HG02938 (cell line): ENCODE measurements around the gene LIN28A.
A peak's percentile ranks its signal among the peaks of the same experiment; 100 is the strongest.

Experiments used
- ATAC-seq: cut with Tn5 transposase; IDR thresholded peaks from one replicate; pipeline ENCODE4 v1.9.1; 2021; ENCODE audit warnings: mild to moderate bottlenecking, moderate library complexity; ENCODE audit not compliant: unreplicated experiment

The LIN28A gene

DNA sequence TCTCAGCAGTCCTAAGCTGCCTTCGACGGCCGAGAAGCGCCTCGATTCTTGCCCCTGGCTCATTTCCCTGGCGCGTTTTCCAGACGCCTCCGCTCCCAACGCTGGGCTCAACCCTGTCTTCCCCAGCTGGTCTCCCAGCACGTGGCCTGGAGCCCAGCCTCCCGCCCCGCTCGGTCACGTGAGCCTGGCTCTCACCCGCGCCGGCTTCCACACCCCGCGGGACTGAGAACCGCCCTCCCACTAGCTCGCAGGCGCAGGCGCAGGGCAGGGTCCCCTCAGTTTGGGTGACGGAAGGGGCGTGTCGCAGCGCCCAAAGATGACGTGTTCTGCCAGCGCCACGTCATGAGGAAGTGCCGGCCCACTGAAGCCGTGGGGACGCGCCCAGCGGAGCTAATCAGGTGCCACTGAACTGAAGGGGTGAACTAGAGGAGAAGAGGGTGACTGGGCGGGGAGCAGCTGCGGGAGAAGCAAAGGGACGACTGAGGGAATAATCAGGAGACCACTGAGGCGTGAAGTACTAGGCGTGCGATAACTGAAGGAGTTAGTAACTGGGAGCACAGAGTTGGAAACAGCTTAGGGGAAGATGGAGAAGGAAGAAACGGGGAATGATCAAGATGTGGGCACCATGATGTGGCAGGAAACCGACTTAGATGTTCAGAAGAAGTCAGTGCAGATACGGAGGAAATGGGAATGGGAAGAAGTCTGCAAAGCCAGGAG, 21.5 kb downstream of the LIN28A start, which contains the start of gene DHDDS:
TSS of gene DHDDS (plus strand) at position 343 of the 717 bp plus-strand sequence. CDS start 625 bp downstream, outside the sequence.
- peak; percentile 94 for ATAC-seq

DNA sequence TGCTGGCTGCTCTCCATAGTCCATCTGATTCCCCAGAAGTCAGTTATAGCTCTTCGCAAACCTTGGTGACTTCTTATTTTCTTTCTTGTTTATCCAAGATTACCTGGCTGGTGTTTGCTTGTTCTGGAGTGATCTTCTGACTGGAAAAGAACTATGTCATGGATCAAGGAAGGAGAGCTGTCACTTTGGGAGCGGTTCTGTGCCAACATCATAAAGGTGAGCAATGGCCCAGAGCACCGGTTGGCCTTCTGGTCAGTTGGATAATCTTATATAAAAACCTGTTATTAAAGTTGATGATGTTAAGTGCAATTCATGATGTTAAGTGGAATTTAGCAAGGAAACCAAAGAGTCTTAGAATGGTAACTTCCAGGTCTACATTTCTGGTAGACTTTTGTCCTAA, 22.2 kb downstream of the LIN28A start:
- ATAC-seq: no peak

DNA sequence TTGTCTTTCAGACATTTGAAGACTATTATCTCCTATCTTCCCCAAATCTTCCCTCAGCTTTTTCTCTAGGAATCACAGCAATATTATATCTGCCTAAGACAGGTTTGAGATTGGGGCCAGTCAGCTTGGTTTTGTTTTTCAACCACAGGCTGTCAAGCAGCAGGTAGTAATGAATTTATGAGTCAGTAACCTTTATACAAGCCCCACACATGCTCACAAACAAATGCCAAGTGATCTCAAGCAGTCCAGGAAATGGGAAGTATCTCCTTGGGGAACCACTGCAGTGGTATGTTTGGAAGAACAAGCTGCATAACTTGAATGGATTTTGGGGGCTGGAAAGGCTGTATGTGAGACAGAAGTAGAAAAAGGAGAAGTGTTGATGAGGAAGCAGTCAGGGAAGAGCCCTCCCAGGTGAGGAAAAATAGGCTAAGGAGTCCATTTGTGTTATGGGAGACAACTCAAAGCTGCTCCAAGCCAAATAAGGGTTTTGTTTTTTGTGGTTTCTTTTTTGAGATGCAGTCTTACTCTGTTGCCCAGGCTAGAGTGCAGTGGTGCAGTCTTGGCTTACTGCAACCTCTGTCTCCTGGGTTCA, 23.6 kb downstream of the LIN28A start:
- ATAC-seq: no peak

DNA sequence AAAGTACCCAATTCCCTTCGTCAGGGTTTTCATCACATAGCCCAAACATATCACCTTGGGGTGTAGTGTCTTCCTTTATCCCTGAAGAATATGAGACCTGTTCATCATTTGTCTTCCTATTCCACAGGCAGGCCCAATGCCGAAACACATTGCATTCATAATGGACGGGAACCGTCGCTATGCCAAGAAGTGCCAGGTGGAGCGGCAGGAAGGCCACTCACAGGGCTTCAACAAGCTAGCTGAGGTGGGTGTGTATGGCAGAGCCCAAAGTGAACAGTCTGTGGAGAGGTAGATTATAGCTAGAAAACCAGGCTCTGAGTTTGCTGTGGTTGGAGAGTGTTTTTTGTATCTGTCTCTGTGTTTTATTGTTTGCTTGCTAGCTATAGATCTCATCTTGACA, 27.4 kb downstream of the LIN28A start:
- ATAC-seq: no peak

GRCh38 chr1:26440259-26440658, 29.6 kb downstream of the LIN28A start:
- no peak for ATAC-seq

- ATAC-seq: no peak
Observed at GRCh38 chr1:26449868-26450267, 39.3 kb downstream of the LIN28A start.

DNA sequence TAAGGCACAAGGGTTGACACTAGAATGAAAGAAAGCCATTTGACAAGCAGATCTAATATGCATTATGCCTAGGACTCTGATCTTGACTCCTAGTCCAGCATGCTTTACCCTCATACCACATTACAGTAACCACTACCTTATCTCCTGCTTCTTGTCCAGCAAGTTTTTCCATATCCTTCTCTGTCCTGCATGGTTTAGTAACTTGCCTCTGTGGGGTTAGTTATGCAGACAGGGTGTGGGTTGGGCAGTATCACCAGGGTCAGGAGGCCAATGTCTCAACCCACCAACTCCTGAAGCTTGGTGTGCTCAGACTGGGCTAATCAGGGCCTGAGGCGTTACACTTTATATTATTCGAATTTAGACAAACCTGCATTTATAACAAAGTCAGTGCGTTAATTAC, 40.3 kb downstream of the LIN28A start:
- no peak for ATAC-seq

DNA sequence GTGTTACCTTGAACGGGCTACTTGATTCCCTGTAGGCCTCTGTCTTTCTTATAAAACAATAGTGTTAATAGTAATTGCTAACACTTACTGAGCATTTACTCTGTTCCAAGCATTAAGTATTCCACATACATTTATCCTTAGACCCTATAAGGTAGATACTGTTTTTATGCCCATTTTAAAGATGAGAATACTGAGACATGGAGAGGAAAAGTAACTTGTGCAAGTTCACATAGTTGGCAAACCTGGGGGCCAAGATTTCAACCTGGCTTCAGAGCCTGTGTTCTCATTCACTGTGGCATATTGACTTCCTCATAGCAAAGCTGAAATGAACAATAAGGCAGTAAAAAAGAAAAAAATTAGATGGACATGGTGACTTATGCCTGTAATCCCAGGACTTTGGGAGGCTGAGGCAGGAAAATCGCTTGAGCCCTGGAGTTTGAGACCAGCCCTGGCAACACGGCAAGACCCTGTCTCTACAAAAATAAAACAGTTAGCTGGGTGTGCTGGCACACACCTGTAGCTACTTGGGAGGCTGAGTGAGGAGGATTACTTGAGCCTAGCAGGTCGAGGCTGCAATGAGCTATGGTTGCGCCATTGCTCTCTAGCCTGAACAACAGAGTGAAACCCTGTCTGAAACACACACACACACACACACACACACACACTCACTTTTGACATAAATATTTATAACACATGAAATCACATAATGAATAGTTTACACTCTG, 42.0 kb downstream of the LIN28A start:
- no peak for ATAC-seq

- no peak for ATAC-seq
Observed at GRCh38 chr1:26459148-26459547, 48.5 kb downstream of the LIN28A start.

GRCh38 chr1:26459573-26460031, 49.0 kb downstream of the LIN28A start:
- no peak for ATAC-seq

DNA sequence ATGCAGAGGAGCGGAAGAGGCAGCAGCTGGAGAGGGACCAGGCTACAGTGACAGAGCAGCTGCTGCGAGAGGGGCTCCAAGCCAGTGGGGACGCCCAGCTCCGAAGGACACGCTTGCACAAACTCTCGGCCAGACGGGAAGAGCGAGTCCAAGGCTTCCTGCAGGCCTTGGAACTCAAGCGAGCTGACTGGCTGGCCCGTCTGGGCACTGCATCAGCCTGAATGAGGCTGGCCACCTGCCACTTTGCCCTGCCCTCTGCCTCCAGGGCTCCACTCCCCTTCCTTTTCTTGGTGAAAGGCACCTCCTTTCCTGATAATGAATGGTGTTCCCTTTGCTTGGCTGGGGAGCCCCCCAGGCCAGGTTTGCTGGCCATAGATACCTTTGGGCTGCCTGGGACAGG, 58.3 kb downstream of the LIN28A start:
- ATAC-seq: no peak

DNA sequence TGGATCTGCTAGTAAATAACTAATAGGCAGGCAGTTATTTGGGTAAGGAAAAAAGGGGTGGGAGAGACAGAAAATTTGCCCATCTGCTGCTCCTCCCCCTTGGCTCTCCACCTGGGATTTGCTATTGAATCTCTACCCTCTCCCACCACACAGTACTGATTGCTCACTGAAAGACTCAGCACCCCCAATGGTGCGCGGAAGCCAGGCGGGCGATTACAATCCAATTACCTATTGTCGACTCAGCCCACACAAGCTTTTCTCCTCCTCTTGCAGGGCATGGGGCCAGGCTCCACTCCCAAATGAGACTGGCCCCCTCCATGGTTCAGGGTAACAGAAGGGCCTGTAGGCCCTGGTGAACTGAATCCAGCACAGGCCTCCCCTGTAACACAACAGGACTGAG, 58.9 kb downstream of the LIN28A start:
- ATAC-seq: no peak

GRCh38 chr1:26470878-26471497, 60.4 kb downstream of the LIN28A start:
- ATAC-seq: no peak

GRCh38 chr1:26471498-26472319, 61.1 kb downstream of the LIN28A start:
- peak; percentile 2 for ATAC-seq

- peak; percentile 40 for ATAC-seq
Observed at GRCh38 chr1:26472320-26472900, 61.8 kb downstream of the LIN28A start, which contains the start of gene HMGN2. Gene HMGN2, plus strand, starts transcription at chr1:26472440. Its CDS starts 173 bp downstream, at chr1:26472613.

- peak; percentile 63 for ATAC-seq
Observed at GRCh38 chr1:26472901-26473845, 62.6 kb downstream of the LIN28A start.

DNA sequence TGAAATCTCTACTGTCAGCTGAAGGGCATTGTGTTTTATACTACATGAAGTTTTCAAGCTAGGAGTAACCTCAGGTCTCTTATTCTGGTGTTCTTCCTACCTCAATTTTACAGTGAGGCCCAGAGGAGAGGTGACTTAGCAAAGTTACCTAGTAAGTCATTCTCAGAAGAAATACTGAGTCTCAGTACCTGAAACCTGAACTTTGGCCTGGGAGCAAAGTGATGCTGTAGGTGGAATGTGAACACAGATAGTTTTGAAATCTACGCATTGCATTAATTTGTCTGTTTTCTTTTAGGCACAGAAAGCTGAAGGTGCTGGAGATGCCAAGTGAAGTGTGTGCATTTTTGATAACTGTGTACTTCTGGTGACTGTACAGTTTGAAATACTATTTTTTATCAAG, 64.2 kb downstream of the LIN28A start:
- ATAC-seq: no peak

DNA sequence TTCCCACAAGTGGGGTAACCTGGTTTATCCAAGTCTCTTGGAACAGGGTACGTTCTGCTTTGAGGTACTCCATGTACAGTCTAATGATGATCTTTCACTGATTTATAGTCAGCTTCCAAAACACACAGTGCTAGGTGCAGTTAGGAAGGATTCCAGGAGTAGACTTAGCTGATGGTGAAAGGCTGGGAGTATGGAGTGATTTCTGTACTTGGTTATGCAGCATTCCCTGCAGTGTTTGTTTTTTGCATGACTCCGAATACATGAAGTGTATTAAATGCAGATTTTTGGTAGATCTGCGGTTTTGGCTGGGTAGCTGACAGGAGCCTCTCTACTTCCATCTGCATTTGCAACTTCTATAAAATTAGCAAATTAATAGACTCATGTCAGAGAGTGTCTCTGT, 65.4 kb downstream of the LIN28A start:
- ATAC-seq: no peak

DNA sequence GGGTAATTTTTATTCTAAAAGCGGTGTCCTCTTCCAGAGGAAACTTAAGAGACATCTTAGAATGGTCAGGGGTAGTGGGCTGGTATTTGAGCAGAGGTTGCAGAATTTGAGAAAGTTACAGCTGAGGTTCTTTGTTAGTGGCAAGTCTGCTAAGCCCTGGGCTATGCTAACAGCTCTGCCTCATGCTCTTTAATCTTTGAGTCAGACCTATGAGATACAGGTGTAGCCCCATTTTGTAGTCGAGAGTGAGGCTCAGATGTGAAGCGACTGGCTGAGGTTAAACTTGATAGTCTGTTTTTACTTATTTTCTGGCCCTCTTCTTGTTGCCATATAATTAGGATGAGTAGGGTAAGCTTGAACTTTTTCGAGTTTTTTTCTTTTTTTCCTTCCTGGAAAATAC, 66.3 kb downstream of the LIN28A start:
- no peak for ATAC-seq
